ENCODE data around the gene BRINP2.
"Not testable (repeated sequence)": the region's sequence is repeated elsewhere in the genome, so short reads cannot be mapped to it uniquely, and the experiment has no call there.

The BRINP2 gene

GRCh38 chr1:177310326-177310725 lies 139.6 kb downstream of the BRINP2 start:
- no peak for FAIRE-seq
- no peak for DNase-seq (ENCODE audit: low spot score)

DNA sequence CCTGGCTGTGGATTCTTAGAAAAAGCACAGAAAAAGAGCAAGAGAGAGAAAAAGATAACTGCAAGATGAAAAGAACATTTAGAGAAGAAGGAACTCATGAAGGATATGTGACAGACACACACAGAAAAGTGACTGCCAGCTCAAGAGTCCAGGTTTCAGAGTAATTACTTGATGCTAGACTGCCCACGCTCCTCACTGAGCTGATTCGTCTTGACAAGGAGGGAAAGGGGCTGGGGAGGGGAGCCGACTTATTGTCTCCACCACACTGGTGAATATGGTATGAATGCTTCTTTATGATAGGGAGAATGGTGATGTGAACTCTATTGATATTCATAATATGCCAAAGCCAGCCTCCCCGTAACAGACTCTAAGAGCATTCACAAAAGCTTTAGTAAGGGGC lies 140.4 kb downstream of the BRINP2 start:
- no peak for DNase-seq (ENCODE audit: low spot score)
- no peak for FAIRE-seq

DNA sequence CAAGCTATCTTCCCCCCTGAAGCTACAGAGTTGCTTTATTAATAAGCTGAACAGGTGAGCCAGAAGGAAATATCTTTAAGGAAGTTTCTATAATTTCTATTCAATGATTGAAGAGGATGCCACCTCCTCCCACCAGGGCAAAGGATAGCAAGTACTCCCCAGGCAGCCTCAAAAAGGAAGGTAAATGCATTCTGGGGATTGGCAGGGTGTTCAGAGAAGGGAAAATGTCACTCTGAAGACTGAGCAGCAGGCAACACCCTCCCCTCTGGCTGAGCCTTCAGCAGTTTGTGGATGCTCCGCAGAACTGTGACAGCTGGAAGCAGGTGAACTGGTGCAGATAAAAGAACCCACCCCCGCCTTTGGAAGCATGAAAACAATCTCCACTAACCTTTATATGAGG lies 140.8 kb downstream of the BRINP2 start:
- DNase-seq (ENCODE audit: low spot score) (no peak), FAIRE-seq (no peak)

GRCh38 chr1:177315261-177315660 lies 144.5 kb downstream of the BRINP2 start:
- DNase-seq (ENCODE audit: low spot score) (no peak), FAIRE-seq (no peak)

GRCh38 chr1:177315761-177316160 lies 145.0 kb downstream of the BRINP2 start:
- no peak for FAIRE-seq
- no peak for DNase-seq (ENCODE audit: low spot score)

GRCh38 chr1:177321434-177321833 lies 150.7 kb downstream of the BRINP2 start:
- FAIRE-seq; DNase-seq (ENCODE audit: low spot score): not testable (repeated sequence)

GRCh38 chr1:177328251-177328650 lies 157.5 kb downstream of the BRINP2 start:
- FAIRE-seq (no peak), DNase-seq (ENCODE audit: low spot score) (no peak)

DNA sequence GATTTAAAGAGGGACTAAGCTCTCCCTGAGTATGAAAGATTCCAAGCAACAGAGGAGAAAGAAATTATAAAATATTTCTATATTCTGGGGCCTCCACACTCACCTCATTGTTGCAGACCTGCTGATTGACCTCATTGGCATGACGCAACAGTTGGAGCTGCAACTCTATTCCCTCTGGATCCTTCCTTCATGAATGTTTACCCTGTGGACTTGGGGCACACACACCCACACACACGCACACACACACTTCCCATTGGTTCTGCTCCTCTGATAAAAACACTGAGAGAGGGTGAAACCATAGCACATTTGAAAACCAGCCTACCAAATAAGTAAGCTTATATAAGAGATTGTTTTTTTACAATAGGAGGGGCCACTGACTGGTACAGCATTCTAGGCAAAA lies 159.1 kb downstream of the BRINP2 start:
- FAIRE-seq, result no peak
- no peak for DNase-seq (ENCODE audit: low spot score)

Measured in RCC 7860 (cell line).